Cardiac fibroblast (primary cell): ENCODE results near the gene MTOR.
A peak's percentile ranks its signal among the peaks of the same experiment; 100 is the strongest.

ENCODE experiments used
- DNase-seq, 2 donors: peaks; one replicate each; pipeline versions ENCODE4 v3.0.0 to v3.0.0-alpha.2; 2010; ENCODE audit warnings: low read depth in 2 of 2
- H3K4me3 ChIP-seq, 2 donors: replicated peaks in 1 of 2; 1 replicate in 1 of 2; 2 replicates in 1 of 2; pipeline ENCODE4 v1.5.1; 2011; ENCODE audit warnings: low read depth in 2 of 2, low read length in 2 of 2, mild to moderate bottlenecking in 2 of 2, moderate library complexity in 1 of 2
- CTCF ChIP-seq: IDR thresholded peaks from one replicate; pipeline ENCODE4 v1.5.1; 2011; ENCODE audit warnings: low read depth, mild to moderate bottlenecking, low read length, inconsistent platforms

MTOR gene

GRCh38 chr1:11058595-11059154 is 203.7 kb downstream of the MTOR start:
- peak overlapping the region; percentile 89 to 91 for H3K4me3 ChIP-seq
- no peak for DNase-seq
- no peak for TF ChIP-seq CTCF

GRCh38 chr1:11058026-11058425 is 204.3 kb downstream of the MTOR start:
- H3K4me3 ChIP-seq: no peak overlapping the region
- no peak for DNase-seq
- TF ChIP-seq CTCF: no peak

- DNase-seq: no peak
- H3K4me3 ChIP-seq: no peak overlapping the region
- no peak for TF ChIP-seq CTCF
These were observed 204.9 kb downstream of the MTOR start for GRCh38 chr1:11057477-11057876.
